MCF 10A (cell line): ENCODE data around the gene ACOXL. TPM values are rescaled to one million over a fixed set of nuclear protein-coding genes. Genes with fewer than 3 reads are reported as not detected.

Source experiments
- BruUV-seq: library from RNA; stranded (reverse); fragments of 400-500 nt; replicated peaks from 2 replicates; lab custom pipeline; 2021; lab: Mats Ljungman, UMichigan
- CTCF ChIA-PET: fragments of 300-600 bp; sonication (Branson Sonifier 250); formaldehyde crosslinking; extraction: SDS; loops from one replicate; lab custom pipeline; 2021; ENCODE audit warnings: antibody characterized with exemption, inconsistent platforms; lab: Yijun Ruan, JAX
- POLR2A ChIA-PET: fragments of 300-600, 350-650 bp; sonication (Branson Sonifier 250); formaldehyde crosslinking; extraction: SDS; loops from one replicate; lab custom pipeline; 2020; ENCODE audit warnings: antibody characterized with exemption, inconsistent platforms; lab: Yijun Ruan, JAX
- DNase-seq: peaks from one replicate; pipeline ENCODE4 v3.0.0-alpha.2; 2018; ENCODE audit not compliant: unreplicated experiment
- H3K27ac Mint-ChIP-seq: one replicate; pipeline ENCODE4 v1.8.0; 2022; ENCODE audit warnings: mild to moderate bottlenecking, low read depth, mixed read lengths; ENCODE audit not compliant: unreplicated experiment
- H3K27me3 Mint-ChIP-seq: one replicate; pipeline ENCODE4 v1.8.0; 2022; ENCODE audit warnings: mixed read lengths; ENCODE audit not compliant: insufficient read depth, unreplicated experiment
- H3K36me3 Mint-ChIP-seq: one replicate; pipeline ENCODE4 v1.8.0; 2022; ENCODE audit warnings: mild to moderate bottlenecking, moderate library complexity, mixed read lengths; ENCODE audit not compliant: insufficient read depth, unreplicated experiment
- H3K4me1 Mint-ChIP-seq: one replicate; pipeline ENCODE4 v1.8.0; 2022; ENCODE audit warnings: mixed read lengths; ENCODE audit not compliant: insufficient read depth, unreplicated experiment
- H3K4me3 Mint-ChIP-seq: one replicate; pipeline ENCODE4 v1.8.0; 2022; ENCODE audit warnings: mild to moderate bottlenecking, moderate library complexity, mixed read lengths; ENCODE audit not compliant: unreplicated experiment
- H3K9me3 Mint-ChIP-seq: one replicate; pipeline ENCODE4 v1.8.0; 2022; ENCODE audit warnings: mixed read lengths; ENCODE audit not compliant: unreplicated experiment
- intact Hi-C: fragments of 100-400 bp; cut with micrococcal nuclease; formaldehyde crosslinking; loops from 2 replicates; pipeline ENCODE4 v1.14.1; 2022
- total RNA-seq: library from RNA; stranded (reverse); gene quantifications from 2 replicates; pipeline ENCODE4 v1.2.3, GENCODE V29; 2022
- TF ChIP-seq, protein P1 (sequence below): fragments of 200-600 bp; IDR thresholded peaks from one replicate; pipeline ENCODE4 v1.8.0; 2022; ENCODE audit warnings: antibody characterized with exemption, mild to moderate bottlenecking; ENCODE audit not compliant: unreplicated experiment

The ACOXL gene
- total RNA-seq, 1 experiment from 2014 or later, result not detected

DNA sequence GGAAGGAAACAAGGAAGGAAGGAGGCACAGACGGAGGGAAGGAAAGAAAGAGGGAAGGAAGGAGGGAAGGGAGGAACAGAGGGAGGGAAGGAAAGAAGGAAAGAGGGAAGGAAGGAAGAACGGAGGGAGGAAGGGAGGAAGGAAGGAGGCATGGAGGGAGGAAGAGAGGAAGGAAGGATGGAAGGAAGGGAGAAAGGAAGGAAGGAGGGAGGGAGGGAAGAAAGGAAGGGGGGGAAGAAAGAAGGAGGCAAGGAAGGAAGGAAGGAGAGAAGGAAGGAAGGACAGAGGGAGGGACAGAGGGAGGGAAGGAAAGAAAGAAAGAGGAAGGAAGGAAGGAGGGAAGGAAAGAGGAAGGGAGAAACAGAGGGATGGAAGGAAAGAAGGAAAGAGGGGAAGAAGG lies 7.6 kb upstream of the ACOXL start:
- ChIA-PET POLR2A (no interaction called here), CTCF (interaction anchor here (0.7 kb wide), 1 partner anchor 13 kb away, joined by 3 read pairs; no protein-coding TSS in a partner anchor)
- intact Hi-C loops, result no loop called here
- no peaks in the 10 kb centered on the region for H3K36me3 Mint-ChIP-seq
- no peaks in the 10 kb centered on the region for H3K9me3 Mint-ChIP-seq
- H3K27ac Mint-ChIP-seq, result no peak overlapping the region
- BruUV-seq, result no TSS peak
- no peaks in the 10 kb centered on the region for H3K4me1 Mint-ChIP-seq
- no peak for DNase-seq
- TF ChIP-seq, protein P1, sequence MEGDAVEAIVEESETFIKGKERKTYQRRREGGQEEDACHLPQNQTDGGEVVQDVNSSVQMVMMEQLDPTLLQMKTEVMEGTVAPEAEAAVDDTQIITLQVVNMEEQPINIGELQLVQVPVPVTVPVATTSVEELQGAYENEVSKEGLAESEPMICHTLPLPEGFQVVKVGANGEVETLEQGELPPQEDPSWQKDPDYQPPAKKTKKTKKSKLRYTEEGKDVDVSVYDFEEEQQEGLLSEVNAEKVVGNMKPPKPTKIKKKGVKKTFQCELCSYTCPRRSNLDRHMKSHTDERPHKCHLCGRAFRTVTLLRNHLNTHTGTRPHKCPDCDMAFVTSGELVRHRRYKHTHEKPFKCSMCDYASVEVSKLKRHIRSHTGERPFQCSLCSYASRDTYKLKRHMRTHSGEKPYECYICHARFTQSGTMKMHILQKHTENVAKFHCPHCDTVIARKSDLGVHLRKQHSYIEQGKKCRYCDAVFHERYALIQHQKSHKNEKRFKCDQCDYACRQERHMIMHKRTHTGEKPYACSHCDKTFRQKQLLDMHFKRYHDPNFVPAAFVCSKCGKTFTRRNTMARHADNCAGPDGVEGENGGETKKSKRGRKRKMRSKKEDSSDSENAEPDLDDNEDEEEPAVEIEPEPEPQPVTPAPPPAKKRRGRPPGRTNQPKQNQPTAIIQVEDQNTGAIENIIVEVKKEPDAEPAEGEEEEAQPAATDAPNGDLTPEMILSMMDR, result no peak
- peaks cover 32% of the 10 kb centered on the region for H3K27me3 Mint-ChIP-seq
- no peak overlapping the region for H3K4me3 Mint-ChIP-seq

DNA sequence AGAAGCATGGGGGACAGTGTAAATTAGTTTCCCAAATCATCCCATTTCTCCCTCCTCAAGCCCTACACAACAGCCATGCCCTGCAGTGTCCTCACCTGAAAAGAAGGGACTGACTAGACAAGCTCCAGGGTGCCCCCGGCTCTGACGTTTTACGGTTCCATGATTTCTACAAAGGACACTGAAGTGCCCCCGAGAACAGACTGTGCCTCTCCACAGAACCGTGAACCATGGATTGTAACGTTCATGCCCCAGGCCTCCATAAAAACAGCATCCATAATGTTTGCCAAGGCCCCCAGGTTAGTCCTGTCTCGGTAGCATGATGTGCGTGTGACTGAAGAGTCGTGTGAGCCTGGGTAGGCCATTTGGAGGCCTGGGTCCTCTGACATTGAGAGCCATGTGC lies 7.0 kb upstream of the ACOXL start:
- no peak overlapping the region for H3K4me3 Mint-ChIP-seq
- H3K4me1 Mint-ChIP-seq, result no peaks in the 10 kb centered on the region
- H3K27me3 Mint-ChIP-seq, result peaks cover 38% of the 10 kb centered on the region
- no peak overlapping the region for H3K27ac Mint-ChIP-seq
- POLR2A ChIA-PET, result no interaction called here
- no TSS peak for BruUV-seq
- intact Hi-C loops, result no loop called here
- H3K9me3 Mint-ChIP-seq, result no peaks in the 10 kb centered on the region
- CTCF ChIA-PET, result interaction anchor here (0.7 kb wide), 1 partner anchor 14 kb away, joined by 3 read pairs; no protein-coding TSS in a partner anchor
- no peaks in the 10 kb centered on the region for H3K36me3 Mint-ChIP-seq
- DNase-seq, result no peak
- TF ChIP-seq, protein P1, result no peak

DNA sequence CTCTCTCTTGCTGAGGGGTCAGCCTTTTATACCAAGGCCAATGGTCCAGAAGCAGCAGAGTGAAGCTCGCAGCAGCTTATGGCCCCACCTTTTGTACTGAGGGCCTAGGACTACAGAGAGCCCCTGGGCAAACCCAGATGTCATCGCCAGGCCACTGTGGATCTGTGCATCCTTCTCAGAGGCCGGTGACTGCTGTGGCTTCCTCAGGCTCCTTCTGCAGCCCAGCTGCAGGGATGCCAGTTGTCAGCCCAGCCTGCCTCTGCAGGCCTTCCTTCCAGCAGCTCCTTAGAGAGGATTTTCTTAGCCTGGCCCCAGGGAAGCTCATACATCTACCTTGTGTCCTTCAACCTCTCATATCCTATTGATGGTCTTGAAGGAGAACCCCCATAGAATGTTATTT lies 6.5 kb upstream of the ACOXL start:
- intact Hi-C loops, result no loop called here
- Mint-ChIP-seq H3K9me3 (no peaks in the 10 kb centered on the region), H3K4me3 (no peak overlapping the region), H3K4me1 (no peaks in the 10 kb centered on the region), H3K27ac (no peak overlapping the region), H3K36me3 (no peaks in the 10 kb centered on the region), H3K27me3 (peaks cover 42% of the 10 kb centered on the region)
- ChIA-PET CTCF (no interaction called here), POLR2A (no interaction called here)
- TF ChIP-seq, protein P1, result no peak
- DNase-seq, result no peak
- BruUV-seq, result no TSS peak

DNA sequence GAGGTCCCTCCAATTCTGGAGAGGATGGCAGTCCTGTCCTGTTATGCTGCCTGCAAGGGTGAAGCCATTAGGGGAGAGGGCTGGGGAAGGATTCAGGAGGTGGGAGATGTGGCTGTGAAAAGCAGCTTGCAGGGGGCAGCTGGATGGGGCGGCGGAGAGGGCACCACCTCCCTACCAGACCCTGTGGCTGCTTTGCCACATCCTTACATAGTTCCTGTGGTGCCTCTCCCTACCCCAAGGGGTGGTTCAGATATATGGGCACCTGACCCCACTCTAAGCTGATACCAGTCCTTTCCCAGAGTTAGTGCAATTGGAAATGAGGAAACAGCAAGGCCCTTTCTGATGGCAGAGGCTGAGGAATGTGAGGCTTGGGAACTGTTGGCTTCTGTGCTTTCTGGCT lies 6.1 kb upstream of the ACOXL start:
- CTCF ChIA-PET, result no interaction called here
- TF ChIP-seq, protein P1, result no peak
- H3K27ac Mint-ChIP-seq, result no peak overlapping the region
- no peak for DNase-seq
- H3K9me3 Mint-ChIP-seq, result no peaks in the 10 kb centered on the region
- no peaks in the 10 kb centered on the region for H3K4me1 Mint-ChIP-seq
- no peak overlapping the region for H3K4me3 Mint-ChIP-seq
- POLR2A ChIA-PET, result no interaction called here
- intact Hi-C loops, result no loop called here
- peaks cover 47% of the 10 kb centered on the region for H3K27me3 Mint-ChIP-seq
- no peaks in the 10 kb centered on the region for H3K36me3 Mint-ChIP-seq
- no TSS peak for BruUV-seq
